Activated CD4-positive, alpha-beta T cell treated with anti-CD3 and anti-CD28 coated beads, Interleukin-2, amount 50 U/mL, for 1 hour (primary cell): ENCODE measurements around the gene RABGEF1.
"Not testable (repeated sequence)": the region's sequence is repeated elsewhere in the genome, so short reads cannot be mapped to it uniquely, and the experiment has no call there.

Experiments
- DNase-seq: peaks from one replicate; pipeline ENCODE4 v3.0.0-alpha.2; 2020

The RABGEF1 gene

DNA sequence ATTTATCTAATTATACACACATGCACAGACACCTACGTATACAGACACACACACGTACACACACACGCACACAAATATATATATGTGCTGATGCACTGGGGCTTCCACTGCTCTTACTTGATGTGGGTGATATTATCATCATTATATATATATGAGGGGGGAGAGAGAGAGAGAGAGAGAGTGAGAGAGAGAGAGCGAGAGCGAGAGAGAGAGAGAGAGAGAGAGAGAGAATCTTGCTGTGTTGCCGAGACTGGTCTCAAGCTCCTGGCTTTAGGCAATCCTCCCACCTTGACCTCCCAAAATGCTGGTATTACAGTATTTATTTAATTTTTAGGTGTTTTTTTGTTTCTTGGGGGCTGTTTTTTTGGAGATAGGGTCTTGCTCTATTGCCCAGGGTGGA lies 3.6 kb upstream of the RABGEF1 start:
- DNase-seq, result no peak

DNA sequence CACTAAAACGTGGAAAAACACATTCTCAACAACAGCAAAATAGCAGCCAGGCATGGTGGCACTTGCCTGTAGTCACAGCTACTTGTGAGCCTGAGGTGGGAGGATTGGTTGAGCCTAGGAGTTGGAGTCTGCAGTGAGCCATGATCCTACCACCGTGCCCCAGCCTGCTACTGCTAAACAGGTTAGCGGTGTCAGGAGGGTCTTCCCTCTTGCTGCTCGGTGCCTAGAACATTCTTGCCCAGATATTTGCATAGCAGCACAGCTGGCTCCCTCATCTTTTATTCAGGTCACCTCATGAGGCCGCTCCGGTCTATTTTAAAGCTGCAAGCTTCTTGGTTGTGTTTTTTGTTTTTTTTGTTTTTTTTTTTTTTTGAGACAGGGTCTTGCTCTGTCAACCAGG lies 2.9 kb upstream of the RABGEF1 start:
- DNase-seq, result no peak

DNA sequence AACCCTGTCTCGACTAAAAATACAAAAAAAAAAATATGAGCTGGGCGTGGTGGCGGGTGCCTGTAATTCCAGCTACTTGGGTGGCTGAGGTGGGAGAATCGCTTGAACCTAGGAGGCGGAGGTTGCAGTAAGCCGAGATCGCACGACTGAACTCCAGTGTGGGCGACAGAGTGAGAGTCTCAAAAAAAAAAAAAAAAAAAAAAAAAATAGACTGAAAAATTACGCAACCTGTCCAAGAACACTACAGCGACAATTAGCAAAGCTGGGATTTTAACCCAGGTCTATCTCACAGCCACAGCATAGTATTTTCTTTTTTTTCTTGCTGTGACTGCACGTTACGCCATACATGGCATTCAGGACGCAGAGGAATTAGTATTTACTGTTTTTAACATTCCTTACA lies 1.1 kb upstream of the RABGEF1 start:
- no peak for DNase-seq

DNA sequence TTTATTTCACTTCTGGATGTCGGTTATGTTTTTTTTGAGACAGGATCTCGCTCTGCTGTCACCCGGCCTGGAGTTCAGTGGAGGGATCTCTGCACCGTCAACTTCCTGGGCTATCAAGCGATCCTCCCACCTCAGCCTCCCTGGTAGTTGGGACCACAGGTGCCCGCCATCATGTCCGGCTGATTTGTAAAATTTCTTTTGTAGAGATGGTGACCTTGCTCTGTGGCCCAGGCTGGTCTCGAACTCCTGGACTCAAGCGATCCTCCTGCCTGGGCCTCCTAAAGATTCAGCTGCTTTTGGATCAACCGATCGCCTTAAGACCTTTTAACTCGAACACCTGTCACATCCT lies 606 bp upstream of the RABGEF1 start:
- DNase-seq, result no peak

DNA sequence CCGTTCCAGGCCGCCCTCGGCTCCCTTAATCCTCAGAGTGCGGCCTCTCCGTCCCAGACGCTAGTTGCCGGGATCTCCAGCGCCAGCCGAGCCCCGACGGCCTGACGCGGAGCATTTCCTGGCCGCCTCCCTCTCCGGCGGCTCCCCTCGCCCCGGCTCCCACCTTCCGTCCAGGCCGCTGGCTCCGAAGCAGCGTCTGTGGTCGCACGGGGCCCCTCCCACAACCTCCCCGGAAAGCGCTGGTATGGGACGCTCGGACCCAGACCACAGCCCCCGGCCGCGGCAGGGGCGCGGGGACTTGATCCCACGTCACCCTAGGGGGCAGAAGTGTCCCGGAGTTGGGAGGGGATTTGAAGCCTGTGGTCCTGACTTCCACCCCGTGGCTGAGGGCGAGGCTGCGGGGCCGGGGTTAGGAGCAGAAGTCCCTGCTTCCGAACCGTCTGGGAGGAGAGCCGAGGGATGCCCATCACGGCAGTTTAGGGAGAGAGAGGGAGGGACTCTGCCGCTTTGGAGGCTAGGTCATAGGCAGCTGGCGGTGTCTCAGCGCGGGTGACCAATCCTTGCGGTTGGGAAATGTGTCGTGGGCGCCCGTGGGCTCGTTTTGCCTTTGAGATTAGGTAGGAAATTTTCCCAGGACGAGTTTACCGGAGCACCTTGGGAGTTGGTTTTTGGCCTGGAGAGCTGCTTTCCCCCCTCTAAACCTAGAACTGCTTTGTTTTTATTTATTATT lies 612 bp downstream of the RABGEF1 start:
- peak; percentile 20 for DNase-seq

DNA sequence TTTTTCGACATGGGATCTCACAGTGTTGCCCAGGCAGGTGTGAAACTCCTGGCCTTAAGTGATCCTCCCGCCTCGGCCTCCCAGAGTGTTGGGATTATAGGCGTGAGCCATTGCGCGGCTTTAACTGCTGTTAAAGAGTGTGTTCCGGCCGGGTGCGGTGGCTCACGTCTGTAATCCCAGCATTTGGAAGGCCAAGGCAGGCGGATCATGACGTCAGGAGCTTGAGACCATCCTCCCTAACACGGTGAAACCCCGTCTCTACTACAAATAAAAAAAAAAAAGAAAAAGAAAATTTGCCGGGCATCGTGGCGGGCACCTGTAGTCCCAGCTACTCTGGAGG lies 1.1 kb downstream of the RABGEF1 start:
- DNase-seq, result no peak

DNA sequence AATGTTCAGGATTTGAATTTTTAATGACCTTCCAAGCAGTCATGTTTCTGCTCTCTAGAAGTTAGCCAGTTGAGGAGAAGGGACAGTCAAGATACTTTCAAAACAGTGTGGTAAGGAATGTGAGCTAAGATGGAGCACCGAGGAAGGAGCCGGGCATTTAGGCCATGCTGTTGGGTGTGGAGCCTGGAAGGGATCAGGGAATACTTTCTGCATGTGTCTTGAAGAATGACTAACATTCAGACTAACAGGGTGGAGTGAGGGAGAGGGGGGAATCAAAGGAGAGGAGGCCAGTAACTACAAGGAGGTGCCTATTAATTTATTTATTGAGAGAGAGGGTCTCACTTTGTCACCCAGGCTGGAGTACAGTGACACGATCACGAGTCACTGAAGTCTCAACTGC lies 1.8 kb downstream of the RABGEF1 start:
- DNase-seq, result not testable (repeated sequence)

DNA sequence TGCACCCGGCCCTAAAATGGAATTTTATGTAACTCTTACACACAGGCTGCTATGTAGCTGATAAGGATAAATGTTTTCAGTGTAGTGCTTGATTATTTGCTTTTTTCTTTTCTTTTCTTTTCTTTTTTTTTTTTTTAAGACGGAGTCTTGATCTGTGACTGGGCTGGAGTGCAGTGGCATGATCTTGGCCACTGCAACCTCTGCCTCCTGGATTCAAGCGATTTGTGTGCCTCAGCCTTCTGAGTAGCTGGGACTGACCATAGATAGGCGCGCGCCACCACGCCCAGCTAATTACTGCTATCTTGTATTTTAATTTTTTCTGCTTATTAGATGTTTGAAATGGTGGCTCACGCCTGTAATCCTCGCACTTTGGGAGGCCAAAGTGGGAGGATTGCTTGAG lies 3.4 kb downstream of the RABGEF1 start:
- DNase-seq, result no peak

DNA sequence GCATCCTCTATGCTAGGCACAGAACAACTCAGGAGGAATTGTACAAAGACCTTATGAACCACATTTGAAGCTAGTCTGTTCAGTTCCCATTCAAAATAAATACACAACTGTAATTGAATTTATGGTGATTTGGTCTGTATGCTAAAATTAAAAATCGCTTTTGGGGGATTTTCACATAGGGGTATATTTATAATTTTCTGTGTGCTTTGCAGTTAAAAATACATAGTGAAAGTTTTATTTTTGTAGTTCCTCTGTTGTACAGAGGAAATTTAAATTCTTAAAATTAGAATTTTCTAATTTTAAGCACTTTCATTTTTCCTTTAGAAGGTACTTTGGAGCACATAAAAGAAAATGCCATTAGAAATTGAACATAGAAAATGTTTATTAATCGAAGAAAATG lies 6.9 kb downstream of the RABGEF1 start:
- no peak for DNase-seq

DNA sequence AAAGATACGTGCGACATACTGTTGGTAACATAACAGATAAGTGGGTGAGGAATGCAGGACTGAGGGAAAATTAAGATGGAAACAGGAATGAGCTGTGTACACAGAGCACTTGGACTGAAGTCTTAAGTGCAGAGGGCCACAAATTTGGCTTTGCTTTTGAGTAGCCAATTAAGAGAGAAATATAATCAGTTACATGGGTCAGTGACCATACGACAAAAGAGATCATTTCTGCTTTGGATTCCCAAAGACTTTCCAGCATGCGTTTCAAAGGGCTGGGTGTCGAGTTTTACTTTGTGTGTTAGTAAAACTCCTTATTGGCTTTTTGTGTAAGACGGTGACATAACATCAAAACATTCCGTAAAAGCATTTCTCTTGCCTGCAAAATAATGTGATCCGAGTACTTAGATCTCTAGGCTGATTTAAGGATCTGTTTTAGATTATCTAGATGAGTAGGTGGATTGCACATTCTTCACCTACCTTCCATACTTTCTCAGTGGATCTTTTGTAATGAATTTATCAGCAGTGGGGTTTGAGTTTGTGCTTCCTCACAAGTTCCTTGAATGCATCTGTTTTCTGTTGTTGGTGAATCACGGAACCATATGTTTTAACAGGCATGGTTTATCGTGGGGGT lies 7.5 kb downstream of the RABGEF1 start:
- no peak for DNase-seq

DNA sequence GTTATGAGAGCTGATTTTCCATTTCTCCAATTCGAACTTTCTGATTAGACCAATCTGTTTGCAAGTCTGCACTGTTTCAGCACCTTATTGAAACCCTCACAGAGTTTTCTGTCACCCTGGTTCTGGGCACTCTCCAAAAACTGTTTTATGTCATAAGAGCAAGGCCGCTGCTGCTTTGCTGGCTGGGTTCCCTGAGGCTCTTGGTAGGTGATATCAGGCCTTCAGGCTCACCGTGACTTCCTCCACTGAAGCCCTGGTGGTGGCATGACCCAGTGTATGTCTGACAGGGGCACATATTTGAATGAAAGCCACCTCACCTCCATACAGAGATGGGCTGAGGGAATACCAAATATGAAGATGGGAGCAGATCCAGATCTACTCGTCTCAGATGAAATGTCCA lies 8.3 kb downstream of the RABGEF1 start:
- DNase-seq, result no peak

DNA sequence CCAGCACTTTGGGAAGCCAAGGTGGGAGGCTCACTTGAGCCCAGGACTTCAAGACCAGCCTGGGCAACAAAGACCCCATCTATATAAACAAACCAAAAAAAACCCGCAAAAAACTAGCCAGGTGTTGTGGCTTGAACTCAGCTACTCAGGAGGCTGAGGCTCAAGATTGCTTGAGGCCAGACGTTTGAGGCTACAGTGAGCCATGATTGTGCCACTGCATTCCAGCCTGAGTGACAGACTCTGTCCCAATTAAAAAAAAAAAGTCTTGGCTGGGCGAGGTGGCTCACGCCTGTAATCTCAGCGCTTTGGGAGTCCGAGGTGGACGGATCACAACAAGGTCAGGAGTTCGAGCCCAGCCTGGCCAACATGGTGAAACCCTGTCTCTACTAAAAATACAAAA lies 11.4 kb downstream of the RABGEF1 start:
- no peak for DNase-seq

DNA sequence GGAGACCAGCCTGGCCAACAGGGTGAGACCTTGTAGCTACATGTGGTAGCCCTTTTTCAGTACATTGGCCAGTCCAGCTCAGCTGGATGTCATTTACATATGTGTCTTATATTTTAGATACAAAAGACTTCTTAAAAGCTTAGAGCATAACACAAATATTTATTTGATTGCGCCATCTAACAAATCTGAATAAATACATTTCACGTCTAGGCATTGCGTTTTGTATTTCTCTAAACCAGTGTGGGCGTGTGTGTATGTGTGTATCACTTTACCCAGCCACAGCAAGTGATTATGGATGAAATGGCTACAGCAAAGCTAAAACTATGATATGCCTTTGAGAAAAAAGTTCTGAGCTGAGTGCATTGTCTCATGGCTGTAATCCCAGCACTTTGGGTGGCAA lies 14.0 kb downstream of the RABGEF1 start:
- DNase-seq, result no peak

DNA sequence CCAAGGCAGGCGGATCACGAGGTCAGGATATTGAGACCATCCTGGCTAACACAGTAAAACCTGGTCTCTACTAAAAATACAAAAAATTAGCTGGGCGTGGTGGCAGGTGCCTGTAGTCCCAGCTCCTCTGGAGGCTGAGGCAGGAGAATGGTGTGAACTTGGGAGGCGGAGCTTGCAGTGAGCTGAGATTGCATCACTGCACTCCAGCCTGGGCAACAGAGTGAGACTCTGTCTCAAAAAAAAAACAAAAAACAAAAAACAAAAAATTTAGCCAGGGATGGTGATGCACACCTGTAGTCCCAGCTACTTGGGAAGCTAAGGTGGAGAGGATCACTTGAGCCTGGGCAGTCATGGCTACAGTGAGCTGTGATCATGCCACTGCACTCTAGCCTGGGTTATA lies 14.5 kb downstream of the RABGEF1 start:
- DNase-seq, result not testable (repeated sequence)

DNA sequence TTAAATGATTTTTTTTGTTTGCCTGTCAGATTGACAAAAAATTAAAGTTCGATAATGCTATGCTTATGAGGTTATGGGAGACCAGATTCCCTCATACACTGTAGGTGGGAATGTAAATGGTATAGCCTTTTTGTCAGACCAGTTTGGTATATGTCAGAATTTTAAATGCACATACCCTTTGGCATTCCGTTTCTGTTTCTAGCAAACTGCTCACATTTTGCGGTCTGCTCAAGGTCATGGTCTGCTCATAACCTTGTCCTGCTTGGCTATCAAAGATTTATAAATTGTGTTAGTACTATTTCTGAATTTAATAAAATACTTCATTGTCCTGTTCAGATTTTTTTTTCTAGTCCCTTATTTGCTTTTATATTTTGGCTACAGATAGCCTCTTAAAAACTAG lies 15.7 kb downstream of the RABGEF1 start:
- not testable (repeated sequence) for DNase-seq

DNA sequence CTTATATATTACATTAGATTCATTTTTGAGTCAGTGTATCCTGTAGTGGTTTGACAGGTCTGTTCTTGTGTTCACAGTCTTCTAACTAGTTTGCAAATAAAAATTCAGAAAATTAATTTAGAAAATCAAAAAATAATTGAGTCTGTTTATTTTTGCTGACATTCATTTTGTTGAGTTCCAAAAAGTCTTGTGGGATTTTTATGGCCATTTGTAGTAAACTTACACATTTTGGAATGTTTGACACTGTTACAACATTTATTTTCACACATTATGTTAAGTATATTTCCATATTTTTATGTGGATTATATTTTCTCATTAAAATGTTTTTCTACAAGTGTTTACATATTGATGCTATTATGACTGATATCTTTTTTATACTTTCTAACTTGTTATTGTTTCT lies 16.4 kb downstream of the RABGEF1 start:
- no peak for DNase-seq

DNA sequence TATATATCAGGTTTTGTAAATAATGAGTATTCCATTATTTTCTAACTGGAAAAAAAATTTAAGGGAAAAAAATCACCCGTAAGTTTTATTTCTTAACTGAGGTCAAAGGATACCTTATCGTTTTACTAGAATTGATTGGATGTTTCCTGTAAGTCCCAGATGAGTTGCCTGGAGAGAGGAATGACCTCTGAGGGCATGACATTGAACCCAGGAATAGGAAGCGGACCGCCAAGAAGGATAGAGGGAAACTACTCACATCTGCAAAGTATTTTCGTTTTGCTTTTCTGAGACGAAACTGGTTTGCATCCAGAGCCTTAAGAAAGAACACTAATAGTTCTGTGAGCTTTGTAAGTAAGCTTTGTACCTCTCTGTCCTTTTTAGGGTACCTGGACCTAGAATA lies 17.4 kb downstream of the RABGEF1 start:
- no peak for DNase-seq

DNA sequence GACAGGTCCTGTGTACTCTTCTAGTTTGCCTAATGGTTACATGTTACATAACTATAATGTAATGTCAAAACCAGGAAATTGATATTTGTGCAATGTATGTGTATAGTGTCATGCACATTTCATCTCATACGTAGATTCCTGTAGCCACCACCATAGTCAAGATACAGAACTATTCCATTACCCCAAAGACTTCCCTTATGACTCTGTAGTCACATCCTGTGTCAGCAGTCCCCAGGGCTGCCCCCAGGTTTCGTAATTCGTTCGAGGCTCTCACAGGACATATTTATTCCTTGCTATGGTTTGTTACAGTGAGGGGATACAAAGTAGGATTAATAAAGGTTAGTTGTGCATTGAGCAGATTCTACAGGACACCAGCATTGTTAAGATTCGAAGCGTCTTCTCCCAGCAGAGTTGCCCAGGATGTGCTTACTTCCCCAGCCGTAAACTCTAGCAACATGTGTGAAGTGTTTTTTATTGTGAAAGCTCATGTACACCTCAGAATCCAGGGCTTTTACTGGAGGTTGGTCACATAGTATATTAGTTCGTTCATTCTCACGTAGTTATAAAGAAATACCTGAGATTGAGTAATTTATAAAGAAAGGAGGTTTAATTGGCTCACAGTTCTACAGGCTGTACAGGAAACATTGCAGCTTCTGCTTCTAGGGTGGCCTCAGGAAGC lies 18.6 kb downstream of the RABGEF1 start:
- DNase-seq, result no peak

DNA sequence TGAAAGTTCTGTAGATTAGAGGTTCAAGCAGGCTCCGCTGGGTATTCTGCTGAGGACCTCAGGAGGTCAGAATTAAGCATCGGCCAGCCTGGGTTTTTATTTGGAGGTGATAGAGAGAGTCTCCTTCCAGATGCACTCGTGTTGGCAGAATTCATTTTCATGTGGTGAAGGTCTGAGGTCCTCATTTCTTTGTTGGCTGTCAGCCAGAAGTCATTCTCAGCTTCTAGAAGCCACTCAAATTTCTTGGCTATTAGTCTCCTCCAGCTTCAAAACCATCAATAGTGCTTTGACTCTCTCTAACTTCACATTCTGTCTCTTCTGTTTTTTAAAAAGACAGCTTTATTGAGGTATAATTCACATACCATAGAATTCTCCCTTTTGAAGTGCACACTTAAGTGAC lies 22.6 kb downstream of the RABGEF1 start:
- not testable (repeated sequence) for DNase-seq

DNA sequence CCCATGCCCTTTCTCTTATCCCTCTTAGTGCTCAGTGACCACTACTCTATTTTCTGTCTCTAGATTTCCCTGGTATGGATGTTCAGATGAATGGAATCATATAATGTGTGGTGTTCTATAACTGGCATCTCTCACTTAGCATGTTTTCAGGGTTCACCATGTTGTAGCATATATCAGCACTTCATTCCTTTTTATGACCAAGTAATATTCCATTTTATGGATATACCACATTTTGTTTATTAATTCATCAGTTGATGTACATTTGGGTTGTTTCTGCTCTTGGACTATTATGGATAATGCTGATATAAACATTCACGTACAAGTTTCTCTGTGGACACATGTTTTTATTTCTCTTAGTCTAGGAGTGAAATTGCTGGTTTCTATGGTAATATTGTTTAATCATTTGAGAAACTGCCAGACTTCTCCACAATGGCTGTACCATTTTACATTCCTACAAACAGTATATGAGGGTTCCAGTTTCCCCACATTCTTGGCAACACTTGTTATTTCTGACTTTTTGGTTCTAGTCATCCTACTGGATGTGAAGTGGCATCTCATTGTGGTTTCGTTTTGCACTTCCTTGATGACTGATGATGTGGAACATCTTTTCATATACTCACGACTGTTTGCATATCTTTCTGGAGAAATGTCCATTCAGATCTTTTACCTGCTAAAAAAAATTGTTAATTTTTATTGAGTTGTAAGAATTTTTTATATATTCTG lies 23.3 kb downstream of the RABGEF1 start:
- not testable (repeated sequence) for DNase-seq

DNA sequence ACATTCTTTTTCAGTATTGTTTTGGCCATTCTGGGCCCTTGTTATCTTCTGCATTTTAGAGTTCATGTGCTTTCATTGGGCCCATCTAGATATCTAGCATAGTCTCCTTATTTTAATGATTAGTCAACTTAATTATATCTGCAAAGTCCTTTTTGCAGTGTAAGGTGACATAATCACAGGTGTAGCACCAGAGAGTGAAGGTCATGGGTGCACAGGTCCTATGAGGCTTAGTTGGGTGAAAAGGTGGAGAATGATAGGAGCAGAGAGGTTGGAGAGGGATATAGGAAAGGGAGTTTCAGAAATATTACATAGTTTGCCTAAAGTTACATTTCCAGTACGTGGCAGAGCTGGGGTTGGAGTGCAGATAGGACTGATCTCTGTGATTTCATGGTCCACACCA lies 24.4 kb downstream of the RABGEF1 start:
- not testable (repeated sequence) for DNase-seq

DNA sequence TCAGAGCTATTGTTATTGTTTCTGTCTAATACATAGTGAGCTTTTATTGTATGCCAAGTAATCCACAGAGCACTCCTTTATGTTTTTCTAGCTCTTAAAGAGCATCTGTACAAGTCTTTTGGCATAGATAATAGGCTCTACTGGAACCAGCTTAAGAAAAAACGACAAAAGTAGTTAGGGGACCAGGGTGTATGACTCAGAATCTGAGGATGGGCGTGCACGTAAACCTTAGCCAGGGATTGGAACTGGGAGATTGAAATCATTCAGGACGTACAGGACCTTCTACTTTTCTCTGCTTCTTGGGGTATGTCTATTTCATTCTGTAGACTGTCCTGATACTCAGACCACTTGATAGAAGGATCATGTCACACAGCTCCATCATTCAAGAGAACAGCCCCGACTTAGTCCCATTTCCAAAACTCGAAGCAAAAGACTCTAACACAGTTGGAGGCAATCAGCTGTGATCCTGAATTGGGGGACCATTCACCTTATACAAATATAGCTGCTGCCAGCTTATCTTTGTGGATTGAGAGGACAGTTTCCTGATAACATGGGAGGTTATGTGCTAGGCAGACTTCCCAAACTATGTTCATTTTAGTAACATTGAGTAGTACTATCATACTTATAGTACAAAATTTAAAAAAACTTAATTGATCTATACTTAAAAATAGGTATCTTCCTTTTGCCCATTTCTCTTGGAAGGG lies 24.9 kb downstream of the RABGEF1 start:
- DNase-seq, result not testable (repeated sequence)

DNA sequence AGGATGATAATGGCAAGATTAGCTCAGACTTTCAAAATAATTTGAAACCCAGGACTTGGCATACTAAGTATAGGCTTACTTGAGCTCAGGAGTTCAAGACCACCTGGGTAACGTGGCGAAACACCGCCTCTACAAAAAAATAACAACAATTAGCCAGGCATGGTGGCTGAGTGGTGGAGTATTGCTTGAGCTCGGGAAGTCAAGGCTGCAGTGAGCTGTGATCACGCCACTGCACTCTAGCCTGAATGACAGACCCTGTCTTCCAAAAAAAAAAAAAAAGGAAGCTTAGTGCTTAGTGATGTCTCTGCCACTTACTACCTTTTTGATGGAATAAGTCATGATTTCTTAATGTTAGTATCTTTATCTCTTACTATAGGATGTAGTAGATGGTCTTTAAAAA lies 25.5 kb downstream of the RABGEF1 start:
- DNase-seq, result no peak
